RWPE1 (cell line): ENCODE data around the gene IFNG.

Experiments
- CTCF ChIA-PET: fragments of 350-600 bp; sonication (Branson Sonifier 250); formaldehyde crosslinking; extraction: SDS; loops from one replicate; lab custom pipeline; 2021; lab: Yijun Ruan, JAX
- POLR2A ChIA-PET: fragments of 400-600 bp; formaldehyde crosslinking; extraction: SDS; loops from one replicate; lab custom pipeline; 2020; ENCODE audit warnings: antibody characterized with exemption; ENCODE audit not compliant: low non-redundant PET; lab: Yijun Ruan, JAX
- DNase-seq: peaks from one replicate; pipeline ENCODE4 v3.0.0; 2012; ENCODE audit warnings: low spot score
- H3K27ac ChIP-seq: fragments of 450-650 bp; 2 replicates; pipeline ENCODE4 v1.5.1; 2017
- TF ChIP-seq, protein P1 (sequence below): fragments of 450-650 bp; conservative IDR thresholded peaks from 2 replicates; pipeline ENCODE4 v1.5.1; 2017; ENCODE audit warnings: low read depth, mild to moderate bottlenecking

The IFNG gene

DNA sequence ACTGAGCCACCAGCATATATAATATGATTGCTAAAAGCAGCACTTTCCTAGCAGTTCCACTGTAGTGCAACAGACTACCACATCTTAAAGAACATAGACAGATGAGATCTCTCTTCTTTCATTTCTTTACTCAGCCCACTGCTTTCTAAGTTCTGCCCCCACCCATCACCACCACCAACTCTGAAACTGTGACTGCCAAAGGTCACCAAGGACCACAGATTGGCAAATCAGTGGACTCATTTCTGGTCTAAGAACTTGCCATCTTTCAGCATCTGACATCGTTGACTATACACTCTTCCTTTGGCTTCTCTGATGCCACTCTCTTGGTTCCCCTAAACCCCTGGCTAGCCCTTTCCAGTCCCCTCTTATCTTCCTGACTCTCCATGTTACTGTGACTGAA is 38.4 kb downstream of the IFNG start:
- CTCF ChIA-PET = no interaction called here
- POLR2A ChIA-PET = no interaction called here
- TF ChIP-seq, protein P1, sequence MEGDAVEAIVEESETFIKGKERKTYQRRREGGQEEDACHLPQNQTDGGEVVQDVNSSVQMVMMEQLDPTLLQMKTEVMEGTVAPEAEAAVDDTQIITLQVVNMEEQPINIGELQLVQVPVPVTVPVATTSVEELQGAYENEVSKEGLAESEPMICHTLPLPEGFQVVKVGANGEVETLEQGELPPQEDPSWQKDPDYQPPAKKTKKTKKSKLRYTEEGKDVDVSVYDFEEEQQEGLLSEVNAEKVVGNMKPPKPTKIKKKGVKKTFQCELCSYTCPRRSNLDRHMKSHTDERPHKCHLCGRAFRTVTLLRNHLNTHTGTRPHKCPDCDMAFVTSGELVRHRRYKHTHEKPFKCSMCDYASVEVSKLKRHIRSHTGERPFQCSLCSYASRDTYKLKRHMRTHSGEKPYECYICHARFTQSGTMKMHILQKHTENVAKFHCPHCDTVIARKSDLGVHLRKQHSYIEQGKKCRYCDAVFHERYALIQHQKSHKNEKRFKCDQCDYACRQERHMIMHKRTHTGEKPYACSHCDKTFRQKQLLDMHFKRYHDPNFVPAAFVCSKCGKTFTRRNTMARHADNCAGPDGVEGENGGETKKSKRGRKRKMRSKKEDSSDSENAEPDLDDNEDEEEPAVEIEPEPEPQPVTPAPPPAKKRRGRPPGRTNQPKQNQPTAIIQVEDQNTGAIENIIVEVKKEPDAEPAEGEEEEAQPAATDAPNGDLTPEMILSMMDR = no peak
- H3K27ac ChIP-seq = no peak overlapping the region
- DNase-seq = no peak

DNA sequence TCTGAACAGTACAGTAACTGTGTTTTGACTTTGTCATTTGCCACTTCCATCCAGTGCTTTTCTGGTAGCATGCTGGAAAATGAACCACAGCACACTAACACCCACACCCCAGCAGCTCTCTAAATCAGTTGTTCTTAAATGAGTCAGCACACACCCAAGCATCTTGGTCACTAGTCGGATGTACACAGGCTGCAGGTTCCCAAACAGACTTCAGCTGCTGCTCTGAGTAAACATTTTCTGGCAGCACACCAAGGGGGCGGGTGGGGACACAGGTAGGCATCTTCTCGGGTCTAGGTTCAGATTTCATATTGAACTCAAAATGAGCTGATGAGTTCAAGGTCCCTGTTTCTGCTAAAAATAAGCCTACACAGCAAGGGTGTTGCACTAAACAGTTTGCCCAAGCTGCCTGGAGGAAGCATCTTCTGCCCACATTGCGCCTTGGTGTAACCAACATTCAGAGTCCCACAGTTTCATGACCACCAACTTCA is 39.8 kb downstream of the IFNG start:
- peak; percentile 14 for DNase-seq
- H3K27ac ChIP-seq = no peak overlapping the region
- TF ChIP-seq, protein P1 = no peak
- POLR2A ChIA-PET = no interaction called here
- CTCF ChIA-PET = interaction anchor here (0.6 kb wide), 1 partner anchor 32 kb away, joined by 4 read pairs; no protein-coding TSS in a partner anchor

DNA sequence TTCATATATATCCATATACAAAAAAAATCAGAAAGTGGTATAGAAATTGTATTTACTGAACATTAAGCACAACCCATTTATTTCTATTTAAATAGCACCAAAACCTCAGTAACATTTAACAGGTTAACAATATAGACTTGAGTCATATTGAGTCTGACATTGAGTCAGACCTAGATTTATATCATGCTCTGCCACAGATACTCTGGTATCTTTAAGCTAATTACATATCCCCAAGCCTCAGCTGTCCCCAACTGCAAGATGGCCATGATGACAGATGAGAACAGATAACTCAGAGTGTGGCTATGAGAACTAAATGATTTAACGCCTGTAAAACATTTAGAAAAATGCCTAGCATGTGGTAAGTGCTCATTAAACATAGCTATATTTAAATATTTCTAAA is 40.3 kb downstream of the IFNG start:
- CTCF ChIA-PET = interaction anchor here (0.6 kb wide), 1 partner anchor 33 kb away, joined by 4 read pairs; no protein-coding TSS in a partner anchor
- POLR2A ChIA-PET = no interaction called here
- no peak overlapping the region for H3K27ac ChIP-seq
- no peak for DNase-seq
- TF ChIP-seq, protein P1 = no peak

DNA sequence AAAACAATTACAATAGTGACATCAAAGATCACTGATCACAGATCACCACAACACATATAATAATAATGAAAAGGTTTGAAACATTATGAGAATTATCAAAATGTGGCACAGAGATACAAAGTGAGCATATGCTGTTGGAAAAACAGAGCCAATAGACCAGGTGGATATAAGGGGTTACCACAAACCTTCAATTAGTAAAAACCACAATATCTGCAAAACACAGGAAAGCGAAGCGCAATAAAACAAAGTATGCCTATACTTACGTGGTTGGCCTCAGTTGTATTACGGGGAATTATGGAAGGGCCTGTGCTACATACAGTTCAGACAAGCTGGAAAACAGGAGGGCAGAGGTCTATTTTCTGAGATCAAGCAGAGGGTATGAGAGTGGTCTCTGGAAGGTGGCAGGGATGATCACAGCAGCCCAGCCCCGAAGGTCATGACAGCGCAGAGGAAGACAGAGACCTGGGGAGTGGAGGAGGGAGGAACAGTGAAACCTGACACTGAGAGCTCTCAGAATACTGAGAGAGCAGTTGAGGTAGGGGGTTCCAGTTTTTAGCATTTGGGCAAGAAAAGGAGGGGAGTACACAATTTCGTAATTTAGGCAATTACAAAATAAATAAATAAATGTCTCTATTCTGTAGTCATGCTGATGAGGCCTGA is 41.3 kb downstream of the IFNG start:
- no peak for DNase-seq
- TF ChIP-seq, protein P1 = no peak
- POLR2A ChIA-PET = no interaction called here
- no peak overlapping the region for H3K27ac ChIP-seq
- CTCF ChIA-PET = no interaction called here

DNA sequence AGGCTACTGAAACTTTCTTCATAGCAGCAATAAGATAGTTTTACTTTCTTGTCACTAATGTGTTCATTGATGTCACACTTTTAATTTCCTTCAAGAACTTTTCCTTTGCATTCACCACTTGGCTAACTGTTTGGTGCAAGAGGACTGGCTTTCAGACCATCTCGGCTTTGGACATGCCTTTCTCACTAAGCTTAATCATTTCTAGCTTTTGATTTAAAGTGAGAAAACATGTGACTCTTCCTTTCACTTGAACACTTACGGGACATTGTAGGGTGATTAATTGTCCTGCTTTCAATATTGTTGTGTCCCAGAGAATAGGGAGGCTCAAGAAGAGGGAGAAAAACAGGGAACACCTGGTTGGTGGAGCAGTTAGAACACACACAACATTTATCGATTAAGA is 41.9 kb downstream of the IFNG start:
- TF ChIP-seq, protein P1 = no peak
- no peak overlapping the region for H3K27ac ChIP-seq
- ChIA-PET CTCF (no interaction called here), POLR2A (no interaction called here)
- no peak for DNase-seq

DNA sequence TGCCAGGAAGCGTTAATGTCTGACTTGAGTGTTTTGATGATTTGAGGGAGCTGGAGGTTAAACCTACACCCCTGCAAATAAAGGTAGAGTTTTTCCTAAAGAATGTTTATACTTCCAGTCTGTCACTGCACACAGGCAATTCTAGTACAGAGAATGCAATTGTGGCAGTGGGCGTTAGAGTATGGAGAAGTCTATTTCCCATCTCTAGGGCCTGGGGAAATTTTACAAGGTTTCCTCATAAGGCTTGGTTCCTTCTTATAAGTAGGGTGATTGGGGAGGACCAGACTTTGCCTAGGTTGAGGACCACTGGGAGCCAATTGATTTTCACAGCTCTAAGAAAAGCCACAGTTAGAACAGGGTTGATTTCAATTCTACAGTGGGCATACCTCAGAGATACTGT is 44.3 kb downstream of the IFNG start:
- no peak overlapping the region for H3K27ac ChIP-seq
- CTCF ChIA-PET = no interaction called here
- POLR2A ChIA-PET = no interaction called here
- TF ChIP-seq, protein P1 = no peak
- no peak for DNase-seq
